GM13977 (cell line): ENCODE measurements around the gene NRXN2.

Experiments used
- DNase-seq: peaks from one replicate; pipeline ENCODE4 v3.0.0; 2012; ENCODE audit warnings: low spot score
- CTCF ChIP-seq: IDR thresholded peaks from 2 replicates; pipeline ENCODE4 v1.5.1; 2012; ENCODE audit warnings: mild to moderate bottlenecking, control low read depth; ENCODE audit not compliant: insufficient read depth; ENCODE audit errors: extremely low read depth, missing control alignments
- in situ Hi-C: fragments of 300-500 bp; cut with MboI; formaldehyde crosslinking; loops from one replicate; pipeline ENCODE4 v1.12.0; 2022; ENCODE audit warnings: low sequenced_read_pairs, low pct_unique_long_range_greater_than_20kb, mixed read lengths, inconsistent platforms; ENCODE audit not compliant: unreplicated experiment

NRXN2 gene

GRCh38 chr11:64619196-64619595, 103.8 kb downstream of the NRXN2 start:
- DNase-seq, result no peak
- TF ChIP-seq CTCF, result no peak
- in situ Hi-C loops, result no loop called here

- DNase-seq, result no peak
- in situ Hi-C loops, result no loop called here
- TF ChIP-seq CTCF, result no peak
Observed at GRCh38 chr11:64616817-64617216, 106.2 kb downstream of the NRXN2 start.

- no peak for DNase-seq
- in situ Hi-C loops, result no loop called here
- no peak for TF ChIP-seq CTCF
Observed at GRCh38 chr11:64614917-64615316, 108.1 kb downstream of the NRXN2 start.

- in situ Hi-C loops, result no loop called here
- TF ChIP-seq CTCF, result no peak
- no peak for DNase-seq
Observed at GRCh38 chr11:64613648-64614047, 109.3 kb downstream of the NRXN2 start.

- no peak for DNase-seq
- in situ Hi-C loops, result no loop called here
Observed at GRCh38 chr11:64611869-64612646, 110.9 kb downstream of the NRXN2 start.

GRCh38 chr11:64611176-64611575, 111.8 kb downstream of the NRXN2 start:
- no peak for DNase-seq
- in situ Hi-C loops, result no loop called here
- no peak for TF ChIP-seq CTCF

More at GRCh38 chr11:64611869-64612646, 110.9 kb downstream of the NRXN2 start:
- no peak for TF ChIP-seq CTCF
